Stimulated activated CD8-positive, alpha-beta memory T cell treated with anti-CD3 and anti-CD28 coated beads, Interleukin-4, amount 100 ng/mL, for 24 hours (primary cell): ENCODE measurements around the gene FHIT.

Source experiments
- DNase-seq: peaks from one replicate; pipeline ENCODE4 v3.0.0-alpha.2; 2020; ENCODE audit warnings: low read depth

Gene FHIT

DNA sequence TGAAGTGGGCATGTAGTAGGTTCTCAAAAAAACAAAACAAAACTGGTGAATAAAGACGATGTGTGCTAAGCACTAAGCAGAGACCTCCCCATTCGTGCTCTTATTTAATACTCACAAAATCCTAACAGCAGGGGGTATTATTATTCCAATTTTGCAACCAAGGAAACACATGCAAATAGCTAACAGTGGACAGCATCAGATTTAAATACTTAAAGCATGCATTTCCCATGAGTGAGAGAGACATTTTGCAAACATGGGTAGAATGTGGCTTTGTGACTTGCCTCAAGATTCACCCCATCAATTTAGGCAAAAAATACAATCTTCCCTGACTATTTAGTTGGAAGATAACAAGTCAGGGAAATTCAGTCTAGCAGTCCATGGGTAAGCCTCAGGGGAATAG, 1255.2 kb downstream of the FHIT start:
- no peak for DNase-seq

DNA sequence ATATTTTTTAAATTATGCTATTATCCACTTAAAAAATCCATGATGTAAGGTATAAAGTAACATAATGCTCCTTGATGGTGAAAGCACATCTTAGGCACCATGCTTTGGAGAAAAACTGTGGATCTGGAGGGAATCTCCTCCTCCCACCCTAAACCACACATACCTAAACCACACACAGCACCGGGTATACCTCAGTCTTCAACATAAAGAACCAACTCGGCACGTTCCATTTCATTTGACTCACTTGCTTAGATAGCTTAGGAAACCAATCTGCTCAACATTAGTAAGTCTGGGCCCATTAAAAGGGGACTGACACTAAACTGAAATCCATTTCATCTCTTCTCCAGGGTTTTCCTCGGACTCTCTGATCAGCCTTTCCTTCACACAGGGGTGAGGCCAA, 1255.7 kb downstream of the FHIT start:
- DNase-seq: no peak

DNA sequence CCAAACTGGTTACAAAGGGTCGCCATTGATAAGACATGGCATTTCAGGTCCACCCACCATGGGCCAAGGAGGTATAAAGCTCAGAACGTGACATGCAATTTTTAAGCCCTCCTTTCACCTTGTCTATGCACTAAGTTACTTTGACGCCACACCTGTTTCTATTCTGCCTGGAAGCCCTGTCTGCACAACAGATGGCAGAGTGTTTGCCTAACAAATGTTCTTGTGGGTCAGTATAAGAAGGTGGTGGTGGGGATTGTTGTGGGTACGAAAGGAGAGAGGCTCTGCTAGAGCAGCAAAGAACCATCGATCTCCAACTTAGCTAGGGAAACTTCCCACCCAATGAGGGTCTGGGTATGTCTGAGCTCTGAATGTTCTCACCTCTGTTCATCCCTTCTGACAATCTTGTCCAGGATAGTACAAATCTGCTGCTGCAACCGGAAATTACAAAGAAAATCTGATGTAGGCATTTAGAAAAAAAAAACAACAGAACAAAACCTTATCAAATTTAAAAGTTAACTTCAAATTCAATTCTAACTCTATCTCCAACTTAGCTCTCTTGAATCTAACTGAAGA, 1256.4 kb downstream of the FHIT start:
- DNase-seq: no peak

DNA sequence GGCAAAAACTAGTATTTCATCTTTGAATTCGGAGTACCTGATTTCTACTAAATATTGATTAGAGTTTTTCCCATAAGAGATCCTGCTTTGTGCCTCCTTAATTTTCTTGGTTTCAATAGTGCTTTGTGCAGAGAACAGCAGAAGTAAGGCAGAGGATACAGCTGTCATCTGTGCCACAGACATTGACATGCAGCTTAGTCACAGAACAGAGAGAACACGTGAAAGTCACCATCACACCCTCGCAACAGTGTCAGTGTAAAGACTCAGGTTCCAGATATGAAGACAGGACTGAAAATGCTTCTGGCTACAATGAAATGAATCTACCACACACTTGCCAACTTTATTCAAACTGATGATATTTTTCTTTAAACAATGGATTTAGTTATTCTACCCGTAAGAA, 1258.7 kb downstream of the FHIT start:
- no peak for DNase-seq

DNA sequence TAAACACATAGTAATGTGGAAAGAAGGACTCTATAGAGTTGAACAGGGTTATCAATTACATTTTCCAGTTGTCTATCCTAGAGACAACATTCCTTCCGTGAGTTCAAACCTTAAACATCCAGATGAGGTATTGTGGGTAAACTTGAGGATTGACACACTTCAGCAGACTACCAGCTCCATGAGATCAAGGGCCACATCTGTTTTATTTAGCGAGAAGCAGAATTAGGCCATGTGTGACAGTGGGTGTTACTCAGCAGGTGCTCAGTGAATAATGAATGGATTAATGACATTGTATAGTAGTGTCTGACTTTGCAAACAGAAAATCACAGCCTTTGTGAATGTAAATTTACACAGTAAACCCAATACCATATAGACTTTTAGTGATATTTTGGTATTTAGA, 1260.3 kb downstream of the FHIT start:
- no peak for DNase-seq

DNA sequence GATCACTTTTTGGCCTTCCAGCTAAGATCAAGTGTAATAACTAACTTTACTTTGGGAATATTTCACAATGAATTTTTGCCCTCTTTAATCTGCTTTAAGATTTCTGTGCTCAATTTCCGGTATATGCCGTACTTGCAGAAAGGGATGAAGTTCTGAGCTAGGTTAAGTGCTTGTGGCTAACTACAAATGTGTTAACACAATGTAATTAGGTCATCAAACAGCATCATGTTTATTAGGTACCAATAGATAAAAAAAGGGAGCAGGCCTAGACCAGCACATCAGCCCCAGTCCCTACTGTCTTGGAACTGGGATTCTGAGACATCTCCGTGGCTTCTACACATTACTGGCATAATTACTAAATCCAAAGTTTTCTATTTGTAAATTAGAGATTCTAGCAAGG, 1268.7 kb downstream of the FHIT start:
- DNase-seq: no peak

DNA sequence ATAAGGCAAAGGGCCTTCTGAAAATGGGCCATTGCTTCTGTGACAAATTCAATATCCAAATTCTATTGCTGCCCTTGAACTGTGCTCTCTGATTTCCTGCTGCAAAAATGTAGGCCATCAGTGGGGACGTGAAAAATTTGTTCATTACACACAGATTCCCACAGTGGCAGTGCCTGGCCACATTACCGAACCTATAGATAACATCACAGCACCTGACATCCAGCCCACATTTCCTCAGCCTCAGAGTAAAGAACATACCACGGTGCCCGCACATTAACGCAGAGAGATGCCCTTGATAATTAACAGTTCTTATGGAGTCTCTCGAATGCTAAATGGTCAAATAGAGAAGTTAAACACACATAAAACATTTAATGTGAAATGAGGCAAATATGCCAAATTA, 1269.9 kb downstream of the FHIT start:
- DNase-seq: no peak

DNA sequence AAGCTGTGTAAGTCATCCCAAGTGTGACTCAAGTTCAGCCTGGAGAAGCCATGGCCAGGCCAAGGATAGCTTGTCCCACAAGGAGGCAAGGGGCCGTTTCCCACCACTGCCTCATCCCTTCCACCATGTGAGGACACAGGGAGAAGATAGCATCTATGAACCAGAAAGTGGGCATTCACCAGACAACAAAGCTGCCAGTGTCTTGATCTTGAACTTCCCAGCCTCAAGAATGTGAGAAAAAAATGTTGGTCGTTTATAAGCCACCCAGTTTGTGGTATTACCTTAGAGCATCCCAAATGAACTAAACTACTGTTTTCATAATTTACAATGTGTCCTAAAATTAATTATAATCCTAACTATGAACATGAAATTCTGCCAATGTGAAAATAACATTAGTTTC, 1270.7 kb downstream of the FHIT start:
- no peak for DNase-seq

DNA sequence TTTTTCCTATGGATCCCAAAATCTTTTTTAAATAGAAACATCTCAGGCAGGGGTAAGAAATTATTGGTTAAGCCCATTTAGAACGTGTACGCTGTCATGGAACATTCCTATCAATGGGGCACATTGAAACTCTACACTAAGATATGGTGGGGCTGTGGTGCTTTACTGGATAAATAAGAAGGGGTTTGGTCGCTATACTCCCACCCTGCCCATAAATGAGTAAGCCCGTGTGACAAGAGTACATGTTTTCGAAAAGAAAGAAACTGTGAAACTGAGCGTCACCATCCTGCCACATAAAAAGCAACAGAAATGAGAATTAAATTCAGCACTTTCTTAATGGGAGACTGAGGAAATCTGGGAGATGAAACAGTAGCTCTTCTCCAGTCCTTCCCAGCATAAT, 1271.7 kb downstream of the FHIT start:
- no peak for DNase-seq

DNA sequence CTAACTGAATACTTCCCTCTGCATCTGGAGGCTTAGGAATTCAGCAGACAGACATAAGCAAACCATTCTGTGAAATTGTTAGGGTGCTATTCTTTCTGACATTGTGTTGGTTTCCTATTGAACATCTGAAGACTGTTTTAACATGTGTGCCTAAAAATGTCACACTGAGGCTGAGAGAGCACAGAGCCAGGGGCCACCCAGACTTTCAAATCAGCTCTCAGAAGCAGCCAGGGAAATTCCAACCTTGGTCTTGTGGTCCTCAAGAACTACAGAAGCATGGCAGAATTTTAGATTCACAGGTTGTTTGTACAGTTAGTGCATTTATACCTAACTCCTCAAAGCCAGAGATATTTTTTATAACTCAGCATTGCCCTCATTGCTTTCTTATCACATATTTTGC, 1272.3 kb downstream of the FHIT start:
- no peak for DNase-seq

DNA sequence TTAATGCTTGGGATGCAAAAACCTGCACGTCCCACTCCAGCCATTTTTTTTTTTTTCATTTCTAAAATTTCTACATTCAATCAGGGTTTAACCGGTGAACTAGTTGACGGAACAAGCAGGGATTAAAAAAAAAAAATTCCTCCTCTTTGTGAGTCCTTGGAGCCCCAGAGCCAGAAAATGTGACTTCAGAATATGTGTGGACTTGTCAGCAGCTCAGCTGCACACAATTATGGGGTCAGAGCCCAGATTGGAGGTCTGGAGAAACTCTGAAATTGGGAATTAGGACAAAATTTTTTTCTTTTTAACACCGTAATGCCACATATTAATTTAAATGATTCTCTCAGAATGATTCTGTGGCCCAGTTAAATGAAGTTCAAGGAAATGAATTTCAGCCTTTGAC, 1280.5 kb downstream of the FHIT start:
- DNase-seq: no peak

DNA sequence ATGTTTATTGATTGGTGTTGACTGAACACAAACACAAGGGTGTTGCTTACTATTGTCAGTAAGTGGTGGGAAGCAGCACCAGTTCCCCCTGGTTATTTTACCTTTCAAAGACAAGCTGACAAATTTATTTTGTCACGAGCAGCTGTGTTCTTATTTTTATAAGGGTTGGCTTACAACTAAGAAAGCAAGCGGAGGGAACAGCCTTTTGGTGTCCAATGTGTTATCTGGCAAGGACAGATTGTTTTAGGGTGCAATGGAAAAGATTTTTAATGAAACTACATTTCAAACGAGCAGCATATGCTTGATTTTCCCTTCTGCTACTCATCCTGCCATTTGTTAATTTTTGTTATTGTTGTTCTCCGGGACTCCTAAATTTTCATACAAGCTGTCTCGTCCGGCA, 1280.9 kb downstream of the FHIT start:
- no peak for DNase-seq

DNA sequence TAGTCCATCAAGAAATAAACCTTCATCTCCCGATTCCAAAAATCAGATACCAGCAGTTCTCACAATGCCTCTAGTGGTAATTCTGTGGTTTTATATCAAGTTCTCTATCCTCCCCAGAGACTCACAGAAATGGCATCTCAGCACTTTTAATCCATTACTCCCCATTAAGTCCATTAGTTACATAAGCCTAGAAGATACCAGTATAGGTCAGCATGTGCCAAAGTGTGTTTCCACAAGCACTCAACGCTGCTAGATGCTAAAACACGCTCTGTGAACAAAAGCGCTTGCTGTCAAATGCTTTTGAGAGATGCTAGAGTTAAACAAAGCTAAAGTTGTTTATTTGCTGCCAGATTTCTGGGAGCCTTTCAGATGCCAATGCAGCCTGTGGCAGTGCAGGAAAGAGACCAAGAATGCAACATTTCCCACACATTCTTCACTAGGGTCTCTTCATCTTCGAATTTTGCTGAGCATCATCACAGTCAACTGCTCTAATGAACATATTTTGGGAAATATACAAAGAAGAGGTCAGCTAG, 1282.7 kb downstream of the FHIT start:
- no peak for DNase-seq

DNA sequence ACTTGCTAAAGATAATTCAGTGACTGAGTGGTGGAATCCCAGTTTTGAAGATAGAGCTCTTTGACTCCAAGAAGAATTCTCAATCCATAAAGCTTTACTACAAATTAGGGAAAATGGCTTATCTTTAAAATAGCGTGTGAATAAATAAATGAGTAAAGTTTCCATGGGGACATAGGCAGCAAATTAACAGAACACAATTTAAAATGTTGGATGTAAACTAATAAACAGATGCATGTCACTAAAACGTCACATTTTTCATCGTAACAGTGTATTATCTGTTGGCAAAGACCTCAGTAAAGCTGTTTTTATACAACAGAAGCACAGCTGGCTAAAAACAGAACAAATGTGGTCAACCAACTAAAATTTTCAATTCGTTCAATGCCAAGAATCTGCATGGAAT, 1287.6 kb downstream of the FHIT start:
- no peak for DNase-seq

DNA sequence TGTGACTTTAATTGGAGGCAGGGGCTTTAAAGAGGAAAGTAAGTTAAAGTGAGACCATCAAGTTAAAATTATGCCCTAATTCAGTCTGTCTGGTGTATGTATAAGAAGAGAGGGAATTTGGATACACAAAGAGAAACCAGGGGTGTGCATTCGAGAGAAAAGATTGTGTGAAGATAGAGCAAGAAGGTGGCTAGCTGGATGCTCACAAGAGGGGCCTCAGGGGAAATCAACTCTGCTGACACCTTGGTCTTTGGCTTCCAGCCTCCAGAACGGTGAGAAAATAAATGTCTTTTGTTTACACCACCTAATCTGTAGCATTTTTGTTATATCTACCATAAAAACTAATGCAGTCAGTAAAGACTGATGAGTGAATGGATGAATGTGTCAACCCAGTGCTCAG, 1294.1 kb downstream of the FHIT start:
- DNase-seq: no peak

DNA sequence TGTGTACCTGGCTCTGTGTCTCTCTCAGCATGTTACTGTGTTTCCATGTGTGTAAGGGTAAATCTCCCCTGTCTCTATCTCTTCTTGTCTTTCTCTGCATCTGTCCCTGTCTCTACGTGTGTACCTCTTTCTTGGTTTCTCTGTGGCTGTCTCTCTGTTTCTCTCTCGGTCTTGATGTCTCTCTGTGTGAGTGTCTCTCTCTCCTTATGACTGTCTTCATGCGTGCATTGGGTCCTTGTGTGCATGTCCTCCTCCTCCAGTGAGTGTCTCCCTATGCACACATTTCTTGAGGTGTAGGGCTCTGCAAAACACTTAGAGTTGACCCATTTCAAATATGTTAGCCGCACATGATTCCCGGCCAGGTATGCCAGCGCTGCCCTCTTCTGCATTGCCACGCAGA, 1298.1 kb downstream of the FHIT start:
- no peak for DNase-seq

DNA sequence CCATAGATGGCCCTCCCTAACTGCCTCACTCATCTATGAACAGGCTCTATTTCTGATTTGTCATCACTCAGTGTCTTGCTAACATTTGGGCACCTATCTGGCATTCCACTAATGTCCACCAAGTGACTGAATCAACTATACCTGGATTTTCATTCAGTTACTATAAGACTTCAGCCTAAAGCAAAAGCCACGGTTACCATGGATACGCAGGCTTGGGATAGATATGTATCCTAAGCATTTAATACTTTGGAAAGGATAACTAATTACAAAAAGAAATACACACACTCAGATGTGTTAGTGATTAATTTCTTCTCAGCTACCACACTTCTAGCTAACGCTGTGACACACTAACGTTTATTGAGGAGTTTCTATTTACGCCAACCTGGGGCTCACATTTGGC, 1301.9 kb downstream of the FHIT start:
- no peak for DNase-seq

DNA sequence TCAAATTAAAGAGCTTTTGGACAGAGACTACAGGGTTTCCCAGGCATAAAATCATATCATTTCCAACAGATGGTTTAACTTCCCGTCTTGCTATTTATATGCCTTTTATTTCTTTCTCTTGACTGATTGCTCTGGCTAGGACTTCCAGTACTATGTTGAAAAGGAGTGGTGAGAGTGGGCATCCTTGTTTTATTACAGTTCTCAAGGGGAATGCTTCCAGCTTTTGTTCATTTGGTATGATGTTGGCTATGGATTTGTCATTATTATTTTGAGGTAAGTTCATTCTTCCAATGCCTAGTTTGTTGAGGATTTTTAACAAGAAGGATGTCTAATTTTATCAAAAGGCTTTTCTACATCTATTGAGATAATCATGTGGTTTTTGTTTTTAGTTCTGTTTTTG, 1304.9 kb downstream of the FHIT start:
- DNase-seq: no peak

DNA sequence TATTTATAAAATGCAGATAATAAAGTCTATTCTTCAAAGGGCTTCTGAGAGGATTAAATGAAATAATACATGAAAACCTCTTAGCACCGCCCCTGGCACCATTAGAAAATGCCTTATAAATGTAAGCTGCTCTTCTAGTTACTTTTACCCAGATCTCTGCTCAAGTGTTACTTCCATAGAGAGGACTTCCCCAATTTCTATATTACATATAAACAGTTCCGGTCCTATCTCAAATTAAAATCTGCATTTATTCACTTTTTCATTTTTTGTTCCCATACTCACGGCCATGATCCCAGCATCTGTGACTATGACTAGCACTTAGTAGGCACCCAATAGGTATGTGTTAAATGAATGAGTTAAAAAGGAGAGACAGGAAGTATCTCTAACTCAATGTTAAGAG, 1310.5 kb downstream of the FHIT start:
- no peak for DNase-seq

DNA sequence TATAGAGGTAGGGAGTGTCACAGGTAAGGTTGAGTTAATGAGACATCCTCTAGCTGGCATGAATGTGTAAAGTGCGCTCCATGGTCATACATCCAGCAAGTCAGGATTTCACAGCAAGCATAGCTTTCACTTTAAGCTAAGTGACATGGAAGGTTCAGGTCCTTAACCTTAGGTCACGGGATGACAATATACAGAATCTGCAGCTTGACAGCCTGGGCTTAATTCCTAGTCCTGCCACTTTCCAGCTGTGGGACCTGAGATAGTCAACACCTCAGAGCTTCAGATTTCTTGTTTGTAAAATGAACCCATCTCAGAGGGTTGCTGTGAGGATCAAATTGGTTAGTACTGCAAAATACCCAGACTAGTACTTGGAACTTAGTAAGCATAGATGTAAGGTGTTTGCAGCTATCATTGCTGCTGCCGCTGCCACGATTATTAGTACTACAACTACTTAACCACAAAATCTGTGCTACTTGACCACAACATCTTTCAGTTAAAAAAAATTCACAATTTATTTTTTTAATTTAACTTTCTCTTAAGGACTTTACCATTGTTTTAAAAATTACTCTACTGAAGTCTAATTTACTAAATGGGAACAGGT, 1311.3 kb downstream of the FHIT start:
- DNase-seq: no peak

DNA sequence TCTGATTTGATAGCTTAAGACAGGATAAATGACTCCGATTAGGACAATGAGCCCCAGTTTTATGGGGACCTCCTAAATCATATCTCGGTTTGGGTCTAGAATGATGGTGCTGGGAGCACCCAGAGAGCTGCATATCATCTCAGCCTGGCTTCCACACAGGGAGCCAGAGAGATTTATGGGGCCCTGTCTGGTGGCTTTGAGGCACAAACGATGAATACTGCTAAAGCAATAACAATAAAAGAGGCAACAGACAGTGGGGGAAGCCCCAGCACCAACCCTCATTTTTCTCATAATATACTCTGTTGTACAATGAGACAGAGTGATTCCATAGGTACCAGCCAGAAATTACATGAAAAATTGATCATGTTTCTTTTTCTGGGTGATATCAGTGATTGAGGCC, 1312.4 kb downstream of the FHIT start:
- no peak for DNase-seq

DNA sequence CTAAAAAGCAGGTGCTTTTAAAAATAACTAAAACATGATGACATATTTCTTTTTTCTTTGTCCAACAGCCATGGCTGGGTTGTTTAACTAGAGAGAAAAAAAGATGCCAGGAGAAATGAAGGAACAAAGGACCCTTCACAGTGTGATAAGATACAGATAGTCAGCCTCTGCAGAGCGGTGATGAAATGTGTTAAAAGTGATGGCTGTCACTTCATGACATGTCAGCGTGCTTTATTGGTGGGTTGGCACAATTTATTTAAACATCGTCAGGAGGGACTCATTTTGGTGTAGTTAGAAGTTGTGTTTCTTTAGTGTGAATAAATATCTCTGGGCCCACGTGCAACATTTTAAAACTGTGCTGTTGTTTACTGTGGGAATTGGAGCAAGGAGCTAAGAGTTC, 1314.1 kb downstream of the FHIT start:
- no peak for DNase-seq

DNA sequence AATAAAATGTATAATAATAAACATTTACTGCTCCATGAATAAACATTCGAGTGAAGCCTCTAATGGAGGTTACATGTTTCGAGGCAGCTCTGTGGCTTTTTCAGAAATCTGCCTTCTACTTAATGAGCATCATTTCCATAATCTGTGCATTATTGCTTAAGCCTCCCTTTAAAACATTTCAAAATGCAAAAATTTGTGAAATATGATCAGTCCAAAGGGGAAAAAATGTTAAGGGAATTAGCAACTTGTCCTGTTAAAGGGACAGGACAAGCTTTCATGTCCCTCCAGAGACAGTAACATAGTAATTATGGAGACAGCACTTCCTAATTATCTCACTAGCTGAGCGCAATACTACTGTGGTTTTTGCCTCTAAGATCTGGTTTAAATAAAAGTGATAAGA, 1314.8 kb downstream of the FHIT start:
- DNase-seq: no peak

DNA sequence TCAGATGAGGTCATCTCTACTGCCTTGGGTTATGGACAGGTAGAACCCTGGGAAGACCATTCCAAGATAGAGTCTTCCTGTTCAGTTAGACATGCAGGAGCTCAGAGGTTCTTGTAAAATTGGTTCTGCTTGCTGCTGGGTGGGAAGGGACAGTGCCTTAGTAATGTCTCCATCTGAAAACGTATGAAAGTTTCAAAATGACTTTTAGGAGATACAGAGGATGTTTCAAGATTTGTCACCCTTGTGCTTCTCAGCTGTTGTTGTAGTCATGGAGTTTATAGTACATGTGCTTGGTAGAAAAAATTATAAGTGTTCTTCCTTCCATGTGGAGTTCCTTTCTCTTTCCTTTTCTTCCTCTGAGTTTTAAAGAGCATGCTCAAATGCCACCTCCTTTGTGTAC, 1316.2 kb downstream of the FHIT start:
- no peak for DNase-seq
